Progenitor cell of endocrine pancreas (in vitro differentiated cells): ENCODE data around the gene PRKD1. TPM values are rescaled to one million over a fixed set of nuclear protein-coding genes. Genes with fewer than 3 reads are reported as not detected.
A peak's percentile ranks its signal among the peaks of the same experiment; 100 is the strongest.

Source experiments
- DNase-seq: peaks from one replicate; pipeline ENCODE4 v3.0.0; 2021; ENCODE audit warnings: low spot score; ENCODE audit not compliant: unreplicated experiment
- H3K27ac Mint-ChIP-seq: 2 replicates; pipeline ENCODE4 v1.8.0; 2021; ENCODE audit warnings: mild to moderate bottlenecking, moderate library complexity, mixed read lengths
- H3K27me3 Mint-ChIP-seq: 2 replicates; pipeline ENCODE4 v1.8.0; 2021; ENCODE audit warnings: mixed read lengths
- H3K36me3 Mint-ChIP-seq: 2 replicates; pipeline ENCODE4 v1.8.0; 2022; ENCODE audit warnings: mixed read lengths; ENCODE audit not compliant: insufficient read depth
- H3K4me1 Mint-ChIP-seq: 2 replicates; pipeline ENCODE4 v1.8.0; 2021; ENCODE audit warnings: low read depth, mixed read lengths
- H3K4me3 Mint-ChIP-seq: 2 replicates; pipeline ENCODE4 v1.8.0; 2021; ENCODE audit warnings: low read depth, mild to moderate bottlenecking, moderate library complexity, mixed read lengths
- H3K9me3 Mint-ChIP-seq: 2 replicates; pipeline ENCODE4 v1.8.0; 2021; ENCODE audit warnings: low read depth, mixed read lengths
- total RNA-seq: library from RNA; stranded (reverse); gene quantifications from 2 replicates; pipeline ENCODE4 v1.2.1, GENCODE V29; 2021
- TF ChIP-seq, protein P1 (sequence below): fragments of 200-600 bp; sonication (generic); IDR thresholded peaks from one replicate; pipeline ENCODE4 v1.5.0; 2021; ENCODE audit warnings: antibody characterized with exemption, mild to moderate bottlenecking; ENCODE audit not compliant: unreplicated experiment

Gene PRKD1
- total RNA-seq, 1 donor from 2014 or later = 23.6 TPM

DNA sequence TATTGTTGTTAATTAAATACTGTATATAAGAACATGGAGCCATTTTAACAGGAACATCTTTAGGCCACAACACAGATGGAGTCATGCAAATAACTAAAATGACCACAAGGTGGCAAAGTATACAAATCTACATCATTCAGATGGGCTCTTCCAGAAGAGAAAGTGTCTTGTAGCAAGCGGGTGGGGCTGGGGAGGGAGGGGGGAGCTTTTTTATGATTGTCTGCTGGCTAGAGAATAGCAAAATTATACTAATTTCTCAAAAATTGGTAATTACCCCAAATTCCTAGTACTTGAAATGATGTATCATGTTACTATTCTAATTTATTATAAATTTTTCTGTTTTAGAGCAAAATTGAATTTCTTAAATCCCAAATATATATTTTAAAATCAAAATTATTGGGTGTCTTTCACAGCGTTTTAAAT lies 378.7 kb downstream of the PRKD1 start:
- H3K27me3 Mint-ChIP-seq = peaks cover 2% of the 10 kb centered on the region
- TF ChIP-seq, protein P1, sequence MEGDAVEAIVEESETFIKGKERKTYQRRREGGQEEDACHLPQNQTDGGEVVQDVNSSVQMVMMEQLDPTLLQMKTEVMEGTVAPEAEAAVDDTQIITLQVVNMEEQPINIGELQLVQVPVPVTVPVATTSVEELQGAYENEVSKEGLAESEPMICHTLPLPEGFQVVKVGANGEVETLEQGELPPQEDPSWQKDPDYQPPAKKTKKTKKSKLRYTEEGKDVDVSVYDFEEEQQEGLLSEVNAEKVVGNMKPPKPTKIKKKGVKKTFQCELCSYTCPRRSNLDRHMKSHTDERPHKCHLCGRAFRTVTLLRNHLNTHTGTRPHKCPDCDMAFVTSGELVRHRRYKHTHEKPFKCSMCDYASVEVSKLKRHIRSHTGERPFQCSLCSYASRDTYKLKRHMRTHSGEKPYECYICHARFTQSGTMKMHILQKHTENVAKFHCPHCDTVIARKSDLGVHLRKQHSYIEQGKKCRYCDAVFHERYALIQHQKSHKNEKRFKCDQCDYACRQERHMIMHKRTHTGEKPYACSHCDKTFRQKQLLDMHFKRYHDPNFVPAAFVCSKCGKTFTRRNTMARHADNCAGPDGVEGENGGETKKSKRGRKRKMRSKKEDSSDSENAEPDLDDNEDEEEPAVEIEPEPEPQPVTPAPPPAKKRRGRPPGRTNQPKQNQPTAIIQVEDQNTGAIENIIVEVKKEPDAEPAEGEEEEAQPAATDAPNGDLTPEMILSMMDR = peak; percentile 72
- H3K4me1 Mint-ChIP-seq = peaks cover 5% of the 10 kb centered on the region
- no peaks in the 10 kb centered on the region for H3K9me3 Mint-ChIP-seq
- no peaks in the 10 kb centered on the region for H3K36me3 Mint-ChIP-seq
- no peak overlapping the region for H3K4me3 Mint-ChIP-seq
- DNase-seq = no peak
- no peak overlapping the region for H3K27ac Mint-ChIP-seq

DNA sequence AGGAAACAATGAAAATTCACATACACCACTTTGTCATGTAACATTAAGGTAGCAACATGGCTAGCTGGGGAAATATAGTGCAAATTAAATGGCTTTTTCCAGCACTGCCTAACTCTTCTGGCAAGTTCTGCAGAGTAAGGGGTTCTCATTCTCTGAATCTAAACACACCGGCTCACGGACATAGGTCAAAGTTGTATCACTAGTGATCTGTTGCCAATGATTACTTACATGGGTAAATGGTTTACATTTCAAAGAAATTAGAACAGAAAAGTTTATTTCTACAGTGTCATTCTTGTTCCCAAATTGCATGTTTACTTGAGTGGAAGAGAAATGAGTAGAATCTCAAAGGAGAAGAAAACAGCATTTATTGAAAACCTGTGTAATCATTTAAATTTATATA lies 381.9 kb downstream of the PRKD1 start:
- Mint-ChIP-seq H3K4me3 (no peak overlapping the region), H3K4me1 (no peaks in the 10 kb centered on the region), H3K27me3 (peaks cover 4% of the 10 kb centered on the region), H3K36me3 (no peaks in the 10 kb centered on the region), H3K27ac (no peak overlapping the region), H3K9me3 (no peaks in the 10 kb centered on the region)
- TF ChIP-seq, protein P1 = no peak
- no peak for DNase-seq

DNA sequence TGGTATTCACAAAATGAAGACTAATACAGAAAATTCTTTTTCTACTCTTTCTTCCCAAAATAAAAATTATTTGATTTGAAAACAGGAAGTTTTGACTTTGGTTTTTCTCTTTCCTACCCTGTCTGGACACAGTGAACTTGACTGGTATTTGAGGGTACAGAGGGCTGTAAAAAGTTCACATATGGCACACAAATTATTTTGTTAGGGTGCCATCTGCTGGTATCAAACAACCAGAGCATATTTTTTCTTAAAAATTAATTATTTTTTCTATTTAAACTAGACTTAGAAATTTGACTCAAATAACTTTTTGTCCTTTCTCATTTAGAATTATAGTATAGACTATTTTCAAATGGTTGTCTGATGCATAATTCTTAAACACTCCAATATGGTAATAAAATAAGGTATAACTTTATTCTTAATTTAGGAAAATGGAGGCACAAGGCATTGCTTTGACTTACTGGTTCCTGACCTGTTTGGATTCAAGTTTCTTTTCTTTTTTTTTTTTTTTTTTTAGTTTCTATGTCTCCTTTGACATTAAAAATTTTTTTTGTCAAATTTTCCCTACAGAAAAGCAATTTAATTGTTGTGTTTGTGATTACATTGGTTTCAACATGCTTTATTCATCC lies 390.6 kb downstream of the PRKD1 start:
- TF ChIP-seq, protein P1 = peak; percentile 60
- no peak overlapping the region for H3K4me3 Mint-ChIP-seq
- H3K27me3 Mint-ChIP-seq = peaks cover 19% of the 10 kb centered on the region
- no peak overlapping the region for H3K27ac Mint-ChIP-seq
- no peaks in the 10 kb centered on the region for H3K36me3 Mint-ChIP-seq
- no peaks in the 10 kb centered on the region for H3K4me1 Mint-ChIP-seq
- no peaks in the 10 kb centered on the region for H3K9me3 Mint-ChIP-seq
- no peak for DNase-seq

DNA sequence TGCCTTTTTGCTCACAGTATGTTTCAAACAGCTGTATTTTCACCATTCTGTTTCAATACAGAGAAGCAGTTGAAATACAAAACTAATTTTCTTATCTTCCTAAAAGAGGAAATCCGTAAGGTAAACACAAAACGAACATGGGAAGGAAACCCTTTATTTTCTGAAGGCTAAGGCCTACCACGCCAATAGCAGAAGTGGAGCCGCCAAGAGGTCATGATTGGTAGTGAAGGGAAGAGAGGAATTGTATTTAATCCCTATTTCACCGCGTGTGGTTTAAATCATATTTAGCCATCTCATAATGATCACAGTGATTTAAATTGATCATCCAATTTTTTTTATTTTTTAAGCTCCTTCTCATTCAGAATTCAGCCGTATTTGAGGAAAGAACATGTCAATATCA lies 398.2 kb downstream of the PRKD1 start:
- no peaks in the 10 kb centered on the region for H3K9me3 Mint-ChIP-seq
- H3K27me3 Mint-ChIP-seq = peaks cover 24% of the 10 kb centered on the region
- TF ChIP-seq, protein P1 = peak; percentile 61
- DNase-seq = no peak
- no peak overlapping the region for H3K27ac Mint-ChIP-seq
- H3K4me1 Mint-ChIP-seq = peaks cover 4% of the 10 kb centered on the region
- H3K4me3 Mint-ChIP-seq = no peak overlapping the region
- H3K36me3 Mint-ChIP-seq = no peaks in the 10 kb centered on the region

DNA sequence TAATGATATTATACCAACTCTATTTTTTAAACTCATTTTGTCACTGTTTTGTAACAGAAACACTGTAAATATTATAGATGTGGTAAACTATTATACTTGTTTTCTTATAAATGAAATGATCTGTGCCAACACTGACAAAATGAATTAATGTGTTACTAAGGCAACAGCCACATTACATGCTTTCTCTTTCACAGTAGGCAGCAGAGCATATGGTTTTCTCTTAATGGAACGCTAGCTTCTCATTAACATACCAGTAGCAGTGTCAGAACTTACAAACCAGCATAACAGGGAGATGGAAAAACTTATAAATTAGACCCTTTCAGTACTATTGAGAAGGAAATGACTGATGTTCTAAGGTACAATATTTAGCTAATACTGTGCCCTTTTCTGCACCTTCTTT lies 398.8 kb downstream of the PRKD1 start:
- H3K27me3 Mint-ChIP-seq = peaks cover 19% of the 10 kb centered on the region
- no peak for DNase-seq
- H3K36me3 Mint-ChIP-seq = no peaks in the 10 kb centered on the region
- H3K4me3 Mint-ChIP-seq = no peak overlapping the region
- H3K9me3 Mint-ChIP-seq = no peaks in the 10 kb centered on the region
- H3K27ac Mint-ChIP-seq = no peak overlapping the region
- H3K4me1 Mint-ChIP-seq = peaks cover 4% of the 10 kb centered on the region
- TF ChIP-seq, protein P1 = no peak
